ENCODE data around the gene RPS15. TPM values are rescaled to one million over a fixed set of nuclear protein-coding genes. Genes with fewer than 3 reads are reported as not detected.

Gene RPS15
- polyA plus RNA-seq, 1 donor, result 1,159 TPM

DNA sequence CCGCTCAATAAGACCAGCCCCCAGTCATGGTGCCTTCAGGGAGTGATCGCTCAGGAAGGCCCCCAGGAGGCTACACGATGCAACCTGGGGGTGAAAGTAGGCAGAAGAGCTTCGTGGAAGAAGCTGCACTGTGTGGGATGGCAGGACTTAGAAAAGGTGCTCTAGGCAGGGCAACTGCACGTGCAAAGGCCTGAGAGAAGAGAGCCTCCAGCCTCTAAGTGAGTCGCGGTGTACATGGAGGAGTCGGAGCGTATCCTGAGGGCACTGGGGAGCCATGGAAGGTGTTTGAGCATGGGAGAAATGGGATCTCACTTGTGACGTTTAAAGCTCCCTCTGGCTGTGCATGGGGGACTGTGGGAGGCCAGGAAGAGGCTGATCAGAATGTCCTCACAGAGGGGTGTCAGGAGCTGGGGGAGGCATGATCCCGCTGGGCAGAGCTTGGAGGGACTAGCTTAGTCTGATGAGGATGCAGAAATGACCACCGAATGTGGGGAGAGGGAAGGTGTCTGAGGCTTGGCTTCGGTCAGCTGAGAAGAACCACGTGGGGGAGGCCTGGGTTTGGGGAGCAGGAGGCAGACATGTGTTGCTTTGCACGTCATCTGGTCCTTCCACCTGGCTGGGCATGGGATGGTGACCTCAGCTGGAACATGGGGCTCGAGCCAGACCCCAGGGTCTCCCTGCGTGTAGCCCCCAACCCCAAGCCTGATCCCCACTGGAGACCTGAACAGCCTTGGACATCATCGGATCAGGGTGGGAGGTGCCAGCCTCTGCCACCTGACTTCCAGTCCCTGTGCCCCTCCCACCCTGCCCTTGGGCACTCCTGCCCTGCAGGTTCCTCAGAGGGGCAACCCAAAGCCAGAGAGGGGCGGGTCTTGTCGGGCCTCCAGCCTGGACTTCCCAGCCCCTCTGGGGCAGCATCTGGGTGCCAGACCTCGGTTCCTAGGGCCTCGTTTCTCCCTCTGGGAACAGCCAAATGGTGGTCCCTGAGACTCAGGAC lies 12.8 kb downstream of the RPS15 start:
- no peak for DNase-seq (ENCODE audit: low read depth)

DNA sequence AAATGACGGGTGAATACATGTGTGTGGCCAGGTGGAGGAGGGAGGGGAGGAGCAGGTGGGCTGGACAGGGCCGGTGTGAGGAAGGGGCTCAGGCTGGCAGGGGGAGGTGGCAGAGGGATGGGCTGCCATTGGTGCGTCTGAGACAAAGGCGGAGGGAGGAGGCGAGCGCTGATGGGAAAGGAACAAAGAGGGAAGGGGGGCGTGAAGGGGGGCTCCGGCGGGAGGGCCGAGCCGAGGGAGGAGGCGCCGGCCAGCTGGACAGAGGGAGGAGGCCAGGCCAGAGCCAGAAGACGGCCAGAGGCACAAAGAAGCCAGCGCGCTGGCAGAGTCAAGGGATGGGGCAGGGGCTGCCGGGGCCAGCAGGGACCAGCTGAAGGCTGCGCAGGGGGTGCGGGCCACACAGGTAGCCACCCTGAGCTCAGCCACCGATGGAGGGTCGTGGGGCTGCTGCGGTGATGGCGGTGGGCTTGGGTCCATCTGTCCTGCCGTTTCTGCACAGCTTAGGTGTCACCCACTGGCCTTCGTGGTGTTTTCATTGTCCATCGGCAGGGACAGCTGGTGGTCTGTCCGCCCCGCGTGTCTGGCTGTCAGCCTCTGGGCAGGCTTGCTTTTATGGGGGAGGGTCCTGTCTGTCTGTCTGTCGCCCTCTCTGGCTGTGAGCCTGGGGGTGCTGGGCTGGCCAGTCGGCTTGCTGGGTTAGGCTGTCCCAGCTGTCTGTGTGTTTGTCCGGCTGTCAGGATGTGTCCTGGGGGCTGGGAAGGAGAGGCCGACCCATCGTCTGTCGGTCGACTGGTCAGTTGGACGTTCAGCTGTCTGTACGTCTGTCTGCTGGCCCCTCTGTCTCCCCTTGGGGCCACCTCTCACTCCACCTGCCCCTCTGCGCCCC lies 14.0 kb downstream of the RPS15 start:
- no peak for DNase-seq (ENCODE audit: low read depth)

DNA sequence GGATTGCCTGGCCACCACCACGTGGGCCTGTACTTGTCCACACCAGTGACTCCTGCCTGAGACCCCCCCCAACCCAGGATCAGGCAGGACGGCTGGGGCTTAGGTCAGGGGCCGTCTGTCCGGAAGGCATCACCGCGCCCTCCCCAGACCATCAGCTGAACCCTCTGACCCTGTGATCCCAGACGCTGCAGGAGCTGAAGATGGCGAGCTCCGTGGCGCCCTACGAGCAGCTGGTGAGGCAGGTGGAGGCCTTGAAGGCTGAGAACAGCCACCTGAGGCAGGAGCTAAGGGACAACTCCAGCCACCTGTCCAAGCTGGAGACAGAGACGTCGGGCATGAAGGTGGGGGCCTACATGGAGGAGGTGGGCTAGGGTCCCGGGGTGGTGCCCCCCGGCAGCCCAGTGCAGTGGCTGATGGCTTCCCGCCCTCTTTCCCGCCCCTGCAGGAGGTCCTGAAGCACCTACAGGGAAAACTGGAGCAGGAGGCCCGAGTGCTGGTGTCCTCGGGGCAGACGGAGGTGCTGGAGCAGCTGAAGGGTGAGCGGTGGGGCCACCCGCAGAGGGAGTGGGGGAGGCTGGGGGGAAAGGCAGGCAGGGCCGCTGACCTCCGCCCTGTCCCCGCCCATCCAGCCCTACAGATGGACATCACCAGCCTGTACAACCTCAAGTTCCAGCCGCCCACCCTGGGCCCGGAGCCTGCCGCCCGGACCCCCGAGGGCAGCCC lies 14.8 kb downstream of the RPS15 start:
- no peak for DNase-seq (ENCODE audit: low read depth)

DNA sequence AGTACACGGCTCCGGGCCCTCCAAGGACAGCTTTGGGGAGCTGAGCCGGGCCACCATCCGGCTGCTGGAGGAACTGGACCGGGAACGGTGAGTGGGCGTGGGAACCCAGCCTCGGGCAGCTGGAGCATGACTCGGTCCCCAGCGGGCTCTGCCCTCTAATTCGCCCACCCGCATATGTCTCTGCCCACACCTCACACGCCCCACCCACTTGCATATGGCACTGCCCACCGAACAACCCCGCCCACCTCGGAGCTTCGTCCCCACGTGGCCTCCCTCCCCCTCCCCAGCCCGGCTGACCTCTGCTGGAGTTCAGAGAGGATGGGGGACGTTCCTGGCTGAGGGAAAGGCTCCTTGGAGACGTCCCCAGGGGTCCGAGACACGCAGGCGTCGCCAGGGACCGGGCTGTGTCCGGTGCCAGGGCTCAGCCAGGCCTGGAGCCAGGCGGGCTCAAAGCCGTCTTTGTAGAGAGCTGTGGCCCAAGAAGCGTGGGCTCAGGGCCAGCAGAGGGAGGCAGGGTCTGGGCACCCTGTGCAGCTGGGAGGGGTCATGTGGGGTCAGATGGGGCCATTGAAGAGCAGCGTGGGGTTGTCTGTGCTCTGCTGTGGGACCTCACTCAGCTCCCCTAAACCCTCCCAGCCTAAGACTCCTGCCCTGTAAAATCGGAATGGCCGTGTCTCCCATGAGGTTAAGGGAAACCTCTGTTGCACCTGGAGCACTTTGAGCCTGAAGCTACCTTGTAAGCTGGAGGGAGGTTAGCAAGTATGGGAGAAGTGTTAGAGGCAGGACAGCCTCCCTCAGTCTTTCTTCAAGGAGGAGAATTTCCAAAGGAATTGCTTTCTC lies 15.5 kb downstream of the RPS15 start:
- DNase-seq (ENCODE audit: low read depth), result no peak

DNA sequence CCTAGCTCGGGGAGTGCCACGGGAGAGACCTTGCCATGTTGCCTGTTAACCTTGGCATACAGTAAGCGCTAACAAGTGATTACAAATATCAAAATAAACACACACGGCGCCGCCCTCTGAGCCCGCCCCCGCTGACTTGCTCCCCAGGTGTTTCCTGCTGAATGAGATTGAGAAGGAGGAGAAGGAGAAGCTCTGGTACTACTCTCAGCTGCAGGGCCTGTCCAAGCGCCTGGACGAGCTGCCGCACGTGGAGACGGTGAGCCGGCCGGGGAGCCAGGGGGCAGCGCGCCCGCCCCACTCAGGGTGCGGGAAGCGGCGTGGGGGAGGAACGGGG lies 16.8 kb downstream of the RPS15 start:
- no peak for DNase-seq (ENCODE audit: low read depth)

DNA sequence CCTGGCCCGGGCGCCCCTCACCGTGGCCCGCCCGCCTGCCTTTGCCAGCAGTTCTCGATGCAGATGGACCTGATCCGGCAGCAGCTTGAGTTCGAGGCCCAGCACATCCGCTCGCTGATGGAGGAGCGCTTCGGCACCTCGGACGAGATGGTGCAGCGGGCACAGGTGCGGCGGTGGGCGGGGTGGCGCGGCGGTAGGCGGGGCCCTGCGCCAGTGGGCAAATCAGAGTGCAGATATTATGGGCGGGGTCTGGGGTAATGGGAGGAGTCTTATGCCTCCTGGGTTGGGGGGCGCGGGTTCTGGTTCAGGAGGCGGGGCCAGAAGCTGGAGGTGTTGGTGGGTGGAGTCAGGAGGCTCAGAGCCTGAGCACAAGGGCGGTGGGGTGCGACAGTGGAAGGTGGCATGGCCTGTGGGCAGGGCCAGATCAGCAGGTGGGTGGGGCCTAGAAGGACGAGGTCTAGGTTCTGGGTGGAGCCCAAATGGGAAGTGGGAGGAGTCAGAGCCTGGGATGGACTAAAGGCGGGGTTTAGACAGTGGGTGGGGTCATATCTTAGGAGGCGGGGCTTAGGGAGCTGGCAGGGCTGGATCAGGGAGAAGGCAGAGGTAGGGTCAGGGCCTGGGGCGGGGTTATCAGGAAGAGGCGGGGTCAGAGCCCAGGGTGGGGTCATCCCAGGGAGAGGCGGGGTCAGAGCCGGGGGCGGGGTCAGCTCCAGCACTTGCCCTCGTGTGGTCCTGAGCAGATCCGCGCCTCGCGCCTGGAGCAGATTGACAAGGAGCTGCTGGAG lies 17.3 kb downstream of the RPS15 start:
- no peak for DNase-seq (ENCODE audit: low read depth)

DNA sequence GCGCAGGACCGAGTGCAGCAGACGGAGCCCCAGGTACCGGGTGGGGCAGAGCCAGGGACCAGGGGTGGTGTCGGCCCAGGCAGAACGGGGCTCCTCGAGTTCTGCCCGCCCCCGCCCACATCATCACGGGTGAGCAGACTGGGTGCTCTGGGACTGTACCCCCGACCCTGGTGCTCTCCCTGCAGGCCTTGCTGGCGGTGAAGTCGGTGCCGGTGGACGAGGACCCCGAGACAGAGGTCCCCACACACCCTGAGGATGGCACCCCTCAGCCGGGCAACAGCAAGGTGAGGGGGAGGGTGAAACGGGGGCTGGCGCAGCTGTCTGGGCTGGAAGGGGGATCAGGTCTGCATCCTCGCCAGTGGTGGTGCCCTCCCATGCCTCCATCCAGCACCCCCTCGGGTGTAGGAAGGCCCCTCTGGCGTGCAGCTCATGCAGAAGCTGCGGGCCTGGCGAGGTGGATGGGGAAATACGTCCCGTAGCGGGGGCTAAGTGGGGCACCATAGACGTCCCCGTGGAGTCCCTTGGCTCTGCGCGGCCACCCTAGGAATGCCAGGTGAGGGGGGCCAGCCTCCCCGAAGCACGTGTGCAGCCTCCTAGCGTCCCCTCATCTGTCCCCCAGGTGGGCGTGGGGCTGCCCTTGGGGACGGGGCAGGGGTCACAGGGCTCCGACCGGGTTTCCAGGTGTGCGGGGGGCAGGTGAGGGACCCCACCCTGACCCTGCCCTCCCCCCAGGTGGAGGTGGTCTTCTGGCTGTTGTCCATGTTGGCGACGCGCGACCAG lies 18.1 kb downstream of the RPS15 start:
- DNase-seq (ENCODE audit: low read depth), result no peak

DNA sequence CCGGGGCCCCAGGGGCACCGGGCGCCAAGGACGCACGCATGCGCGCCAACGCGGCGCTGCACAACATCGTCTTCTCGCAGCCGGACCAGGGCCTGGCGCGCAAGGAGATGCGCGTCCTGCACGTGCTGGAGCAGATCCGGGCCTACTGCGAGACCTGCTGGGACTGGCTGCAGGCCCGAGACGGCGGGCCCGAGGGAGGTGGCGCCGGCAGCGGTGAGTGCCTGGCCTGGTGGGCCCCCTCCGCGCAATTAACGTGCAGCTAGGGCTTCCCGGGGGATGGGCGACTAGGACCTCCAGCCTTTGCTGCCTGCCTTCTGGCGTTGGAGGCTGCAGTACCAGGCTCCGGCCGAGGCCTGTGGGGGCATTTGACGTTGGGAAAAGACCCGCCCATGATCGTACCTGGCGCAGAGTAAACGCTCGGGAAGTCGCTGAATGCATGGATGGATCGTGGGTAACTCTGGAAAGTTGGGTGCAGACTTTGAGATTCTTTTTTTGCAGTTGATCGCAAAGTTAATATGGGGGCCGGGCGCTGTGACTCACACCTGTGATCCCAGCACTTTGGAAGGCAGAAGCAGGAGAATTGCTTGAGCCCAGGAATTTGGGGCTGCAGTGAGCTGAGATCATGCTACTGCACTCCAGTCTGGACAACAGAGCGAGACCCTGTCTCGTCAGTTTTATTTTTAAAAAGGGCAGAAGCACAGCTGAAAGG lies 19.0 kb downstream of the RPS15 start:
- DNase-seq (ENCODE audit: low read depth), result no peak

DNA sequence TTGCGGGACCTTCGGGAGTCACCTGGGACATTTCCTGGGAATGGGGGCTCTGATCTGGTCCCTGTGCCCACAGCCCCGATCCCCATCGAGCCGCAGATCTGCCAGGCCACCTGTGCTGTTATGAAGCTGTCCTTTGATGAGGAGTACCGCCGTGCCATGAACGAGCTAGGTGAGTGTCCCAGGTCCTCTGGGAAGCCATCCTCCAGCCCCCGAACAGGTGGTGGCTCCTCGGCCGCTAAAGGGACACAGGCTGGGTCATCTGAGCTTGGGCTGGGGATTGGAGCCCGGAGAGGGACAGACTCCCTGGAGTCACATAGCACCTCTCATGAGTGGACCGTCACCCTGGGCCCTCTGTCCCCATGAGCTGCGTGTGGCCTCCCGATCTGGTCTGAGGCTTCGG lies 19.7 kb downstream of the RPS15 start:
- DNase-seq (ENCODE audit: low read depth), result no peak

DNA sequence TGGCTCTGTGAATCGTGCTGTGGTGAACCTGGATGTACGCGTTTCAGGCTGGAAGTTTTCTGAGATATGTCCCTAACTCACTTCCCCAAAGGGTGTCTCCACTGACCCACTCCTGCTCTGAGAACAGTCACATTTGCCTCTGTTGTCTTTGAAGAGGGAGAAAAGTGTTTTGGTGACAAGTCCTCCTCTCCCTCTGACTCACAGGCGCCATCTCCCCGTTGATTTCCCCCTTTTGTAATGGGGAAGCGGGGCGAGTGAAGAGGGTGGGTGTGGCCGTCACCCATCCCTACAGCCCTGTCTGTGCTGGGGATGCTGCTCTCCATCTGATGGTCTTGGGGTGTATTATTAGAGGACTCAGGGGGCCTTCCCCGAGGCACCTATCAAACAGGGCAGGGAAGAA lies 21.3 kb downstream of the RPS15 start:
- DNase-seq (ENCODE audit: low read depth), result no peak

DNA sequence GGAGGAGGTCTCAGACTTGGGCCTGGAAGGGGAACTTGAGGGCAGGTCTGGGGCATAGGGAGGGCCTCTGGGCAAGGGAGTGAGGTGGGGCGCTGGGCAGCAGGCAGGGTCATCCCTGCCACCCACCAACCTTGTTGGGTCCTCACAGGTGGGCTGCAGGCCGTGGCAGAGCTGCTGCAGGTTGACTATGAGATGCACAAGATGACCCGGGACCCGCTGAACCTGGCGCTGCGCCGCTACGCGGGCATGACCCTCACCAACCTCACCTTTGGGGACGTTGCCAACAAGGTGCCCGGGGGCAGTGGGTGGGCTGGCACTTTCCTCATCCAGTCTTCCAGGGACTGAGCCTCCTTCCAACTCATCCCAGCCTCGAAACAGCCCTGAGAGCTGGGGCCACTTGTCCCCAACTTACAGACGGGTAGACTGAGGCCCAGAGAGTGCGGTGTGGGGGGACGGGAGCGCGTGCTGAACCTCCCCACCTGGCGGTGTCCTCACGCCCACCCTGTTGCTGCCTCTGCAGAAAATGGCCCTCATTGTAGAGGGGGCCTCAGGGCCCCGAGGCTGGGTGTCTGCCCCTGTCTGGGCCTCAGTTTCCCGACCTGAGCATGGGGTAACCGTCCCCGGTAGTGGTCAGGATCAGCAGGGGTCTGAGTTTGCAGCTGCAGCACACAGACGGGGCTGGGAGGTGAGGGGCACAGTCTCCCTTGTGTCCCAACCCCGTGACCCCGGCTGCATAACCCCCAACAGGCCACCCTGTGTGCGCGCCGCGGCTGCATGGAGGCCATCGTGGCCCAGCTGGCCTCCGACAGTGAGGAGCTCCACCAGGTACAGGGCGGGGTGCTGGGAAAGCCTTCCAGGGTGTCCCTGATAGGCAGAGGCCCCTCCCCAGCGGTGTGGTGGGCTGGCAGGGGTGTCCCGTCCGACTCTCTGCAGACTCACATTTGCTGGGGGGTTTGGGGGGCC lies 22.1 kb downstream of the RPS15 start:
- DNase-seq (ENCODE audit: low read depth), result no peak

DNA sequence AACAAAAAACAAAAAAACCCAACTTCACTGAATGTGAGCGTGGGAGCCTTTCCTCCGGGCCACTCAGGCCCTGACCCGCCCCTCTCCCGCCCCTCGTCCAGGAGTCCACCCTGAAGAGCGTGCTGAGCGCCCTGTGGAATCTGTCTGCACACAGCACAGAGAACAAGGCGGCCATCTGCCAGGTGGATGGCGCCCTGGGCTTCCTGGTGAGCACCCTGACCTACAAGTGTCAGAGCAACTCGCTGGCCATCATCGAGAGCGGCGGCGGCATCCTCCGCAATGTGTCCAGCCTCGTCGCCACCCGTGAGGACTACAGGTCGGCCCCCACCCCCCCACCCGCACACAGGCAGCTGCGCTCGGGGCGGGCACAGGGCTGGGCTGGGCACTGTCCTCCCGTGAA lies 23.7 kb downstream of the RPS15 start:
- DNase-seq (ENCODE audit: low read depth), result no peak

DNA sequence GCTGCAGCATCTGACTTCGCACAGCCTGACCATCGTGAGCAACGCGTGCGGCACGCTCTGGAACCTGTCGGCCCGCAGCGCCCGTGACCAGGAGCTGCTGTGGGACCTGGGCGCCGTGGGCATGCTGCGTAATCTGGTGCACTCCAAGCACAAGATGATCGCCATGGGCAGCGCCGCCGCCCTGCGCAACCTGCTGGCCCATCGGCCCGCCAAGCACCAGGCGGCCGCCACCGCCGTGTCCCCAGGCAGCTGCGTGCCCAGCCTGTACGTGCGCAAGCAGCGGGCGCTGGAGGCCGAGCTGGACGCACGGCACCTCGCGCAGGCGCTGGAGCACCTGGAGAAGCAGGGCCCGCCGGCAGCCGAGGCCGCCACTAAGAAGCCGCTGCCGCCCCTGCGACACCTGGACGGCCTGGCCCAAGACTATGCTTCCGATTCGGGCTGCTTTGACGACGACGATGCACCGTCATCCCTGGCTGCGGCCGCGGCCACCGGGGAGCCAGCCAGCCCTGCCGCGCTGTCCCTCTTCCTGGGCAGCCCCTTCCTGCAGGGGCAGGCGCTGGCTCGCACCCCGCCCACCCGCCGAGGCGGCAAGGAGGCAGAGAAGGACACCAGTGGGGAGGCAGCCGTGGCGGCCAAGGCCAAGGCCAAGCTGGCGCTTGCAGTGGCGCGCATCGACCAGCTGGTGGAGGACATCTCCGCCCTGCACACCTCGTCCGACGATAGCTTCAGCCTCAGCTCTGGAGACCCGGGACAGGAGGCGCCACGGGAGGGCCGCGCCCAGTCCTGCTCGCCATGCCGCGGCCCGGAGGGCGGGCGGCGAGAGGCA lies 27.2 kb downstream of the RPS15 start:
- no peak for DNase-seq (ENCODE audit: low read depth)

DNA sequence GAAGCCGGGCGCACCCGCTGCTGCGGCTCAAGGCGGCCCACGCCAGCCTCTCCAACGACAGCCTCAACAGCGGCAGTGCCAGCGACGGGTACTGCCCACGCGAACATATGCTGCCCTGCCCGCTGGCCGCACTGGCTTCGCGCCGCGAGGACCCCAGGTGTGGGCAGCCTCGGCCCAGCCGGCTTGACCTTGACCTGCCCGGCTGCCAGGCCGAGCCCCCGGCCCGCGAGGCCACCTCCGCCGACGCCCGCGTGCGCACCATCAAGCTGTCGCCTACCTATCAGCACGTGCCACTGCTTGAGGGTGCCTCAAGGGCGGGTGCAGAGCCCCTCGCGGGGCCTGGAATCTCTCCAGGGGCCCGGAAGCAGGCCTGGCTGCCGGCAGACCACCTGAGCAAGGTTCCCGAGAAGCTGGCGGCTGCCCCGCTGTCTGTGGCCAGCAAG lies 27.8 kb downstream of the RPS15 start:
- no peak for DNase-seq (ENCODE audit: low read depth)

DNA sequence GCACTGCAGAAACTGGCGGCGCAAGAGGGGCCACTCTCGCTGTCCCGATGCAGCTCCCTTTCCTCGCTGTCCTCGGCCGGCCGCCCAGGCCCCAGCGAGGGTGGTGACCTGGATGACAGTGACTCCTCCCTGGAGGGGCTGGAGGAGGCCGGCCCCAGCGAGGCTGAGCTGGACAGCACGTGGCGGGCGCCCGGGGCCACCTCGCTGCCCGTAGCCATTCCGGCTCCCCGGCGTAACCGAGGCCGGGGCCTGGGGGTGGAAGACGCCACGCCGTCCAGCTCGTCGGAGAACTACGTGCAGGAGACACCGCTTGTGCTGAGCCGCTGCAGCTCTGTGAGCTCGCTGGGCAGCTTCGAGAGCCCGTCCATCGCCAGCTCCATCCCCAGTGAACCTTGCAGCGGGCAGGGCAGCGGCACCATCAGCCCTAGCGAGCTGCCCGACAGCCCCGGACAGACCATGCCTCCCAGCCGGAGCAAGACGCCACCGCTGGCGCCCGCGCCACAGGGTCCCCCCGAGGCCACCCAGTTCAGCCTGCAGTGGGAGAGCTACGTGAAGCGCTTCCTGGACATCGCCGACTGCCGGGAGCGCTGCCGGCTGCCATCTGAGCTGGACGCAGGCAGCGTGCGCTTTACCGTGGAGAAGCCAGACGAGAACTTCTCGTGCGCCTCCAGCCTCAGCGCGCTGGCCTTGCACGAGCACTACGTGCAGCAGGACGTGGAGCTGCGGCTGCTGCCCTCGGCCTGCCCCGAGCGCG lies 28.4 kb downstream of the RPS15 start:
- no peak for DNase-seq (ENCODE audit: low read depth)

DNA sequence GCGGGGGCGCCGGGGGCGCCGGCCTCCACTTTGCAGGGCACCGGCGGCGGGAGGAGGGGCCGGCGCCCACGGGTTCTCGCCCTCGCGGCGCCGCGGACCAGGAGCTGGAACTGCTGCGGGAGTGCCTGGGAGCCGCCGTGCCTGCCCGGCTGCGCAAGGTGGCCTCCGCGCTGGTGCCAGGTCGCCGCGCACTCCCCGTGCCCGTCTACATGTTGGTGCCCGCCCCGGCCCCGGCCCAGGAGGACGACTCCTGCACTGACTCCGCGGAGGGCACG lies 29.0 kb downstream of the RPS15 start:
- no peak for DNase-seq (ENCODE audit: low read depth)

All from forelimb muscle (tissue), 1 donor.